ENCODE results near the gene NPW. TPM values are rescaled to one million over a fixed set of nuclear protein-coding genes. Genes with fewer than 3 reads are reported as not detected.

Gene NPW
- total and polyA plus RNA-seq, 8 donors = 0.43 to 2.7 (median 0.82) TPM

GRCh38 chr16:1997494-1998359 is 21.9 kb upstream of the NPW start:
- FAIRE-seq (no peak), ATAC-seq (peak in 1 of 4 donors; percentile 20), DNase-seq (peak in 3 of 6 donors; percentile 33 to 70 (median 49))
- TF ChIP-seq CTCF (IDR thresholded peaks at IDR 0.05) = no peak
- no peaks in the 10 kb centered on the region for H3K4me1 ChIP-seq
- intact Hi-C loops (cut with DNase I) = no loop called here
- H3K36me3 ChIP-seq = peaks cover 19 to 57% (median 32%) of the 10 kb centered on the region in 3 donors
- H3K4me3 ChIP-seq = no peak overlapping the region
- 87 to 89% methylated on average over 26 of the region's 26 CpGs for WGBS, 2 donors
- H3K27ac ChIP-seq = no peak overlapping the region
- no peaks in the 10 kb centered on the region for H3K9me3 ChIP-seq
- H3K27me3 ChIP-seq = no peaks in the 10 kb centered on the region

DNA sequence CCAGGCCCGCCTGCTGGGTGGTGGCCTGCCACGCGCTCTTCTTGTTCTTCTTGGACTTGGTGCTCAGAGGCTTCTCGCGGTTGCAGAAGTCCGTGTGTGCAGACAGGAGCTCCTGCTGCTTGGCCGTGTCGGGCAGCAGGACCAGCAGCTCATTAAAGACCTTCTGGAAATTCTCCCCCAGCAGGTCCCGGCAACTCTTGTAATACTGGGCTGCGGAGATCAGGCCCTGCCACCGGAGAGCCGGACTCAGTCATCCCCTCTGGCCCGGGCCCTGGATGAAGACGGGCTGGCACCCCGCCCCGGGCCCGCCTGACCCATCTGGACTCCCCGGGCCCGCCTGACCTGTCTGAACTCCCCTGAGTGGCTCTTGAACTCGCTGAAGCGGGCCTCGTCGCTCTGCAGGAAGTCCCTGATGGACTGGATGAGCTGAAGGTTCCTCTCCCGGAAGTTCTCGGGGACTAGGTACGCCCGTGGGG is 21.2 kb upstream of the NPW start:
- ATAC-seq (no peak), DNase-seq (peak in 1 of 6 donors; percentile 10), FAIRE-seq (no peak)
- no peaks in the 10 kb centered on the region for H3K9me3 ChIP-seq
- H3K4me1 ChIP-seq = no peaks in the 10 kb centered on the region
- H3K27ac ChIP-seq = no peak overlapping the region
- intact Hi-C loops (cut with DNase I) = no loop called here
- no peak for TF ChIP-seq CTCF (IDR thresholded peaks at IDR 0.05)
- no peaks in the 10 kb centered on the region for H3K27me3 ChIP-seq
- H3K4me3 ChIP-seq = no peak overlapping the region
- 93% methylated on average over 26 to 27 of the region's 27 CpGs for WGBS, 2 donors
- peaks cover 19 to 64% (median 39%) of the 10 kb centered on the region in 3 donors for H3K36me3 ChIP-seq

DNA sequence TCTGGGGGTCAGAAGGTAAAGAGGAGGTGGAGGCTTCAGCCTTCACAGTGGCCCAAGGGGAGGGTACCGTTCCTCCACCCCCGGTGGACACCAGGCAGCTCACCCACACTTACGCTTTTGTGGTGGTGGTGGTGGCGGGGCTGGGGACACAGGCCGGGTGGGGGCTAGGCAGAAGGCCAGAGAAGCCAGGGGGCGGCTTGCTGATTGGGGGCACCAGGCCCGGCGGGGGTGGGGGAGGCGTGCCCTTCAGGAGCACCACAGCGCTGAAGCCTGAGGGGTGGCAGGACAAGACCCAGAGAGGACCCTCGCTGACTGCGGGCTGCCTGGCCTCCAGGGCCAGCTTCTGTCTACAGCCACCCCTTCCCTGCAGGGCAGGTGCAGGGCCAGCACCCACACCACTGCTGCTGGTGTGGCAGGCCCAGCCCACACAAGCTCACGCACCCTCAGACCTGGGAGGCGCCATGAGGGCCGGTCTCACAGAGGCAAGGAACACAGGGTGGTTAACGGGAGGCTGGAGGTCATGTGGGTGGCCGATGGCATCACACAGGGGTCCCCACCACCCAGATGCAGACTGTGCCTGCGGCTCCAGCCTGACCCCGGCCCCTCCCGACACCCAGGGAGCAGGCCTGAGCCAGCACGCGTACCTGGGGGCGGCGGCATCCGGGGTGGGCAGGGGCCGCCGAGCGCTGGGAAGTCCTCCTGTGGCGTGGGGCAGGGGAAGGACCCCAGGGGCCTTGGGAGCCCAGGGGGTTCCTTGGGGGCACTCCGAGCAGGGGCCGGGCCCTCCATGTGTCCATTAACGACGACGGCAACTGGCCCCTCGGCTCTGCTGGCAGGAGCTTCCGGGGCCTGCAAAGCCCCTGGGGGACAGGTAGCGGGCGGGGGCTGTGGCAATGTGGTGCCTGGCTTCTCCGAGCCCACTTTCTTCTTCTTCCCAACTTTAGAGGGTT is 20.5 kb upstream of the NPW start:
- intact Hi-C loops (cut with DNase I) = no loop called here
- ATAC-seq = no peak
- no peak for TF ChIP-seq CTCF (IDR thresholded peaks at IDR 0.05)
- peak in 5 of 6 donors; percentile 7 to 80 (median 39) for DNase-seq
- Histone ChIP-seq H3K27ac (no peak overlapping the region), H3K36me3 (peaks cover 19 to 64% (median 39%) of the 10 kb centered on the region in 3 donors), H3K4me1 (peaks cover 2 to 6% (median 3%) of the 10 kb centered on the region in 3 donors), H3K27me3 (no peaks in the 10 kb centered on the region), H3K4me3 (no peak overlapping the region), H3K9me3 (no peaks in the 10 kb centered on the region)
- FAIRE-seq = no peak
- WGBS, 2 donors = 93% methylated on average over 30 to 39 of the region's 39 CpGs

- intact Hi-C loops (cut with DNase I) = no loop called here
- H3K4me3 ChIP-seq = no peak overlapping the region
- H3K27me3 ChIP-seq = no peaks in the 10 kb centered on the region
- DNase-seq (peak in 4 of 6 donors; percentile 16 to 79 (median 46)), FAIRE-seq (no peak), ATAC-seq (no peak)
- H3K36me3 ChIP-seq = peaks cover 19 to 64% (median 39%) of the 10 kb centered on the region in 3 donors
- no peak for TF ChIP-seq CTCF (IDR thresholded peaks at IDR 0.05)
- 88 to 90% methylated on average over 26 to 28 of the region's 28 CpGs for WGBS, 2 donors
- peaks cover 9 to 15% (median 10%) of the 10 kb centered on the region in 3 donors for H3K4me1 ChIP-seq
- H3K27ac ChIP-seq = no peak overlapping the region
- no peaks in the 10 kb centered on the region for H3K9me3 ChIP-seq
These were observed 19.6 kb upstream of the NPW start for GRCh38 chr16:1999866-2000514.
